Dendritic cell treated with granulocyte-macrophage colony-stimulating factor and Interleukin-4, amounts not matched to agents 40 ng/mL and 50 ng/mL, for 4 days (primary cell): Measurements from ENCODE around the gene WWOX.
"Not testable (repeated sequence)": the region's sequence is repeated elsewhere in the genome, so short reads cannot be mapped to it uniquely, and the experiment has no call there.

Source experiments
- H3K27ac Mint-ChIP-seq: one replicate; pipeline ENCODE4 v1.8.0; 2022; ENCODE audit warnings: mild to moderate bottlenecking, mixed read lengths
- H3K27me3 Mint-ChIP-seq: one replicate; pipeline ENCODE4 v1.8.0; 2022; ENCODE audit warnings: mild to moderate bottlenecking, mixed read lengths
- H3K36me3 Mint-ChIP-seq: one replicate; pipeline ENCODE4 v1.8.0; 2022; ENCODE audit warnings: low read depth, mixed read lengths
- H3K4me1 Mint-ChIP-seq: one replicate; pipeline ENCODE4 v1.8.0; 2022; ENCODE audit warnings: low read depth, mixed read lengths
- H3K4me3 Mint-ChIP-seq: one replicate; pipeline ENCODE4 v1.8.0; 2022; ENCODE audit warnings: mild to moderate bottlenecking, moderate library complexity, mixed read lengths
- H3K9me3 Mint-ChIP-seq: one replicate; pipeline ENCODE4 v1.8.0; 2022; ENCODE audit warnings: mixed read lengths
- intact Hi-C: fragments of 100-400 bp; cut with micrococcal nuclease; formaldehyde crosslinking; loops from one replicate; pipeline ENCODE4 v1.15.0; 2022

Gene WWOX

DNA sequence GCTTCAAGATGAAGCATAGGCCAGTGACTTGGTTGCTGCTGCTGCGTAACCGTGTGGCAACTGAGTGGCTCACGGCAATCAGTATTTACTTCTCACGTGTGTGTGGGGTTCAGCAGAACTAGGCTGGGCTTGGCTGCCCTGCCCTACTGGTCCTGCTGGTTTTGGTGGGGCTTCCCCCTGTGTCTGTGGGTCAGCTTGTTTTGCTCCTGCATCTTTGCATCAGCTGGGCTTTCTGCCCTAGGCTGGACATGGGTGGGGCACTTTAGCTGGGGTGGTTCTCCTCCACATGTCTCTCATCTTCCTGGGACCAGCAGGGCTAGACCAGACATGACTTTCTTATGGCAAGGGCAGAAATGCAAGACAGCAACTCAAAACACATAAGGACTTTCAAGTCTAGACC lies 950.6 kb downstream of the WWOX start:
- intact Hi-C loops, result no loop called here
- H3K27ac Mint-ChIP-seq, result no peak overlapping the region
- no peaks in the 10 kb centered on the region for H3K36me3 Mint-ChIP-seq
- no peak overlapping the region for H3K4me3 Mint-ChIP-seq
- H3K4me1 Mint-ChIP-seq, result peaks cover 4% of the 10 kb centered on the region
- H3K27me3 Mint-ChIP-seq, result peaks cover 2% of the 10 kb centered on the region
- H3K9me3 Mint-ChIP-seq, result no peaks in the 10 kb centered on the region

DNA sequence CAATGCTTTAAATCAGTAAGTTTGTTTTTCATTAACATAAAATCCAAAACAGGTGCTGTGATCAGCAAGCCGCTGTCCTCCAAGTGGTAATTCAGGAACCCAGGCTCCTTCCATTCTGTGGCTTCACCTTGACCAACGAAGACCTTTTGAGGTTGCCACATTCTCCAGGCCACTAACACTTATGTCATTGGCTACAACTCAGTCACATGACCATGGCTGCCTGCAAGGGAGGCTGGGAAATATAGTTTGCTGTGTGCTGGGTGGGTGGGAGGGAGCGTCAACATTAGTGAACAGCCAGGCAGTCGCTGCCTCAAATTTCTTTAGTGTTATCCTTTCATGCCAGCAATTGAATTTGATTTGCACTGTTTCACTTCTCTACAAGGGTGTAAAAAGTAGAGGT lies 951.9 kb downstream of the WWOX start:
- H3K27me3 Mint-ChIP-seq, result peaks cover 2% of the 10 kb centered on the region
- intact Hi-C loops, result no loop called here
- H3K4me3 Mint-ChIP-seq, result no peak overlapping the region
- peaks cover 4% of the 10 kb centered on the region for H3K4me1 Mint-ChIP-seq
- no peaks in the 10 kb centered on the region for H3K36me3 Mint-ChIP-seq
- no peaks in the 10 kb centered on the region for H3K9me3 Mint-ChIP-seq
- H3K27ac Mint-ChIP-seq, result no peak overlapping the region

DNA sequence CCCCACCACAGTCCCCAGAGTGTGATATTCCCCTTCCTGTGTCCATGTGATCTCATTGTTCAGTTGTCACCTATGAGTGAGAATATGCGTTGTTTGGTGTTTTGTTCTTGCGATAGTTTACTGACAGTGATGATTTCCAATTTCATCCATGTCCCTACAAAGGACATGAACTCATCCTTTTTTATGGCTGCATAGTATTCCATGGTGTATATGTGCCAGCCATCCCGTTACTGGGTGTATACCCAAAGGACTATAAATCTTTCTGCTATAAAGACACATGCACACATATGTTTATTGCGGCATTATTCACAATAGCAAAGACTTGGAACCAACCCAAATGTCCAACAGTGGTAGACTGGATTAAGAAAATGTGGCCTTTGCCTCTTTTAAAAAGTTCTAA lies 952.7 kb downstream of the WWOX start:
- H3K27me3 Mint-ChIP-seq, H3K9me3 Mint-ChIP-seq, H3K27ac Mint-ChIP-seq, H3K4me1 Mint-ChIP-seq, H3K4me3 Mint-ChIP-seq, H3K36me3 Mint-ChIP-seq, intact Hi-C loops: not testable (repeated sequence)

DNA sequence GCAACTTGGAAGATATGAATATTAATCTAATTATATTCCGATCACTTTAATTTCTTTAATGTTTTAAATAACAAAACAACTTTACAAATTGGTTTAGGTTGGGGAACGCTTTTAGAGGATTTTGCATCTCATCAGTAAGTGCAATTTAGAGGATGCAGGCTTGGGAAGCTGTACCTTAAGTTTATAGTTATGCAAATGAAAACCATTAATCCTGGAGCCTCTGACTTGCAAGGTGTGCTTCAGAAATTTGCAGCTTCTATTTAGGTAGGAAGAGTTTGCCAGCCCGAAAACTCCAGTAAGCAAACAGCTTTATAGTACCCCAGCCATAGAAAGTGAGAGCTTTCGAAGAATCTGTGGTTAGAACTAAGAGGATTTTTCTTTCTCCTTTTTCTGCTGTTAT lies 954.1 kb downstream of the WWOX start:
- intact Hi-C loops, result no loop called here
- peaks cover 4% of the 10 kb centered on the region for H3K4me1 Mint-ChIP-seq

DNA sequence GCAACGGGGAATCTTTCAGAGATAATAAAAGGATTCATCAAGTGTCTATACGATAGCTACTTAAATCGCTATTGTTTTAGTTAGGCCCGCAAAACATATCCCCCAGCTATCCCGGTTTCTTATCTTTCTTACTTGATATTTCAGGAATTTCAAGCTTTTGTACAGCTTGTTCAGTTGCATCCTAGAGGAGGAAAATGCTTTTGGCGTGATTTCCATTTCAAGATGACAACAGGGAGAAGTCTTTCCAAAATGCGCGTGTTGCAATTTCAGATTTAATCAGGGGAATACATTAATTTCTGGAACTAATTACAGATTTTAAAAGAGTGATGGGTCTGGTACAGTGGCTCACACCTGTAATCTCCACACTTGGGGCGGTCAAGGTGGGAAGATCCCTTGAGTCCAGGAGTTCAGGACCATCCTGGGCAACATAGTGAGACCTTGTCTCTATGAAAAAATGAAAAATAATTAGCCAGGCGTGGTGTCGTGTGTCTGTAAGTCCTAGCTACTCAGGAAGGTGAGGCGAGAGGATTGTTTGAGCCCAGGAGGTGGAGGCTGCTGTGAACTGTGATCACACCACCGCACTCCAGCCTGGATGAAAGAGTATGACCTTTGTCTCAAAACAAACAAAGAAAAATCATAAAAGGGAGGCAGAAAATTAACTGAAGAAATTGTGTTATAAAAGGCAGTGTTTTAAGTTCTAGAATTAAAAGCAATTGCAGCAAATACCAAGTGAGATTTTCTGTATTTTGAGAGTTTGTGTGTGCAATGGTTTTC lies 954.9 kb downstream of the WWOX start:
- Mint-ChIP-seq H3K9me3 (no peaks in the 10 kb centered on the region), H3K27me3 (peaks cover 2% of the 10 kb centered on the region), H3K4me1 (peaks cover 4% of the 10 kb centered on the region), H3K4me3 (no peak overlapping the region), H3K27ac (no peak overlapping the region), H3K36me3 (no peaks in the 10 kb centered on the region)
- intact Hi-C loops, result no loop called here

More for the DNA sequence above, 954.1 kb downstream of the WWOX start:
- Mint-ChIP-seq H3K4me3 (no peak overlapping the region), H3K9me3 (no peaks in the 10 kb centered on the region), H3K27ac (no peak overlapping the region), H3K27me3 (peaks cover 2% of the 10 kb centered on the region), H3K36me3 (no peaks in the 10 kb centered on the region)

DNA sequence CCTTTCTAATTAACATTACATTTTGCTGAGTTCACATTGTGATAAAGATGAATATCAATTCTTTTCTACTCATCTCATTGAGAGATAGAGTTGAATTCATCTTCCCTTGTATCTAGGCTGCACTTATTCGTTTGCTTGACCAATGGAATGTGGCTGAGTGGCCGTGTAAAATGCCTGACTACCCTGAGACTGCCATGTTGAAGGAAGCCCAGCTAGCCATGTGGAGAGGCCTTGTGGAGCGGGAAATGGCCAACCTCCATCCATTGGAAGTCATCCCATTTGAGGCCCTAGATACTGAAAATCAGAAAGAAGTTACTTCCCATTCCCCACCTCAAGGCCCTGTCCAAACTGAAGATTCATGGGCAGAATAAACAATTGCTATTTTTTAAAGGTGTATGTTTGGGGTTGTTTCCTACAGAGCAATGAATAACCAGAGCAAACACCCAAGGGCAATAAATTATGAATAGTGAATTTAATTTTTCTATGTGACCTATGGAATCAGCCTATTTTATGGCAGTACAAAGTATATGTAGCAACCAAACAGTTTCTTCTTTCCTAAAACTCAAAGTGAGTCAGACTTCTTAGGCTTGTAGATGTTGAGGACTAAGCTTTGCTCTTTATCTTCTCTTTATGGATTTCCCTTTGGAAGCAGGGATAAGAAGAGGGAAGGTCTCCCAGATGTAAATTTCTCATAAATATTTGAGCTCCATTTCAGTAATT lies 956.0 kb downstream of the WWOX start:
- no peaks in the 10 kb centered on the region for H3K4me1 Mint-ChIP-seq
- H3K27ac Mint-ChIP-seq, result no peak overlapping the region
- intact Hi-C loops, result no loop called here
- no peak overlapping the region for H3K4me3 Mint-ChIP-seq
- peaks cover 2% of the 10 kb centered on the region for H3K27me3 Mint-ChIP-seq
- H3K36me3 Mint-ChIP-seq, result no peaks in the 10 kb centered on the region
- no peaks in the 10 kb centered on the region for H3K9me3 Mint-ChIP-seq

DNA sequence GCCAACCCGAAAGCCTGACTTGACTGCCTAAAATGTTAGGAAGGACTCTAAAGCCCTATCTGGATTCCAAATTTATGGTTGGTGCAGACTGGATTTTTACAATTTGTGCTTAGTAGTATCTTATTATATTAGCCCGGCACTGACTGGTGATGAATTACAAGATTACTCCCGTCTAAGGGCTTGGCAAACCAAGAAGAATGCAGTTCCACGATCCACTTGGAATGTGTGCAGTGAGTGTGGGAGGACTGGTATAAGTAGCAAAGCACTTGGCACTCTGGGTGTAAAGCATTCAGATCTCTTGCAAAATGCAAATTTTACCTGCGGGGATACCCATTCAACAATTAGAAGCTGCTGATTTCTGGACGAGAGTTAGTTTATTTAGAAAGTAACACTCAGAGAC lies 961.7 kb downstream of the WWOX start:
- H3K4me1 Mint-ChIP-seq, result no peaks in the 10 kb centered on the region
- no peak overlapping the region for H3K4me3 Mint-ChIP-seq
- H3K27ac Mint-ChIP-seq, result no peak overlapping the region
- no peaks in the 10 kb centered on the region for H3K9me3 Mint-ChIP-seq
- no peaks in the 10 kb centered on the region for H3K36me3 Mint-ChIP-seq
- intact Hi-C loops, result no loop called here
- peaks cover 4% of the 10 kb centered on the region for H3K27me3 Mint-ChIP-seq

DNA sequence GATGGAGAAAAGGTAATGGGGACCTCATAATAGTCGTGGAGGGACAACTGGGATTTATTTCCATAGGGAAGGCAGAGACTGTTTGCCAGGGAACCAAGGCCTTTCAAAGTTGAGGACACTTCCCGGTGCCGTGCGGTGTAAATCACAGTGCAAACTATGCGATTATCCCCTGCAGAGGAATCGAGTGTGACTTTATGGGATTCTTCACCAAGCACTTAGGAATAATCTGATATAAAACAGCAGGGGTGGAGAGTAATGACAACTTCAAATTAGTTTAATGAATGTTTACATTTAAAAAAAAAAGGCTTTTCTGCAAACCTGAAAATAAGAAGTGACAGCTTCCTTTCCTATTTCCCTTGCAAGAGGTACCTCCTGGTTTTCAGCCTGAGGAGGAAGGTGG lies 962.9 kb downstream of the WWOX start:
- Mint-ChIP-seq H3K4me1 (no peaks in the 10 kb centered on the region), H3K4me3 (no peak overlapping the region), H3K9me3 (no peaks in the 10 kb centered on the region), H3K27me3 (peaks cover 4% of the 10 kb centered on the region), H3K36me3 (no peaks in the 10 kb centered on the region), H3K27ac (no peak overlapping the region)
- intact Hi-C loops, result no loop called here

DNA sequence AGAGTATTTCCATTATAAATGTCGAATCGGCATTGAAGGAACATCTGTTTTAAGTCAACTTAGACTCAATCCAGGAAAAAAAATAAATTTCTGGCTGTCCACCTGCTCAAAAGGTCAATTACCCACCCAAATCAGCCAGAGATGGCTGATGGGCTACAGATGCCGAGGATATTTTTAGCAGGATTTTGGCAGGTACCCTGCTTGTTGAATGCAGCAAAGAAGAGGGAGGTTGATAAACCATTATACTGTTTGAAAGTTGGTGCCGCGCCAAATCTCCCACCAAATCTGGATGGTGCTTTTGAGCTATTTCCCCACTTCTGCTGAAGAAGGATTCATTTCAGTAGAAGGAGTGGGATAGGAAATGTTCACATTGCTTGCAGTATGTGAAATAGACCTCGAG lies 963.4 kb downstream of the WWOX start:
- H3K27me3 Mint-ChIP-seq, result peaks cover 4% of the 10 kb centered on the region
- H3K4me1 Mint-ChIP-seq, result no peaks in the 10 kb centered on the region
- intact Hi-C loops, result no loop called here
- H3K27ac Mint-ChIP-seq, result no peak overlapping the region
- H3K36me3 Mint-ChIP-seq, result no peaks in the 10 kb centered on the region
- no peak overlapping the region for H3K4me3 Mint-ChIP-seq
- H3K9me3 Mint-ChIP-seq, result no peaks in the 10 kb centered on the region

DNA sequence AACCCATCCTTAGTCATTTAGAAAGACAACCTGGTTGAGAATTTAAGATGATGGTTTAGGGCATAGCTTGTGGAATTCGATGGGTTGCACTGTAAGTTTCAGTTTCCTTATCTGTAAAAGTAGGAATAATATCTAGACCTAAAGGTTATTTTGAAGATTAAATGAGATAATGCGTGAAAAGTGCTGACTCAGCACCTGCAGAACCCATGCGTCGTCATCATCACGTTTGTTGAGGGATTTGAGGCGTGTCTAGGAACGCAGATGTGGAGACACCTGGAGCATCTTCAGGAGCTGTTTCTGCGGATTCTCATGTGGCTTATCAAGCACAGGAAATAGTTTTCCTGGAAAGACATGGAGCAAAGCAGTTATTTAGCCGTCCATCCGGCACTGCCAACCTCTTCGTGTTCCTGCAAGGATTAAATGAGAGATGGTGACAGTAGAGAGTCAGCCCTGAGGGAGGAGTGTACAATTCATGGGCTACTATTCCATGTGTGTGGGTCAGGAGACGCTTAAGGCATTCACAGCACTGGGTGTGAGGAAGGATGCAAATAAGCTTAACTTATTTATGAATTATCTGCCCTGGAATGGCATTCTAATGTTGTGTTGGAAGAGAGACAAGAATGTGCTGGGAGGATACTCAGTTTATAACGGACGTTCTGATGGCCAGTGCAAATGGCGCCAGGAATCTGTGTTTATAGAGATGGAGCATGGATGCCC lies 965.0 kb downstream of the WWOX start:
- H3K27ac Mint-ChIP-seq, result no peak overlapping the region
- no peaks in the 10 kb centered on the region for H3K4me1 Mint-ChIP-seq
- H3K9me3 Mint-ChIP-seq, result no peaks in the 10 kb centered on the region
- H3K36me3 Mint-ChIP-seq, result no peaks in the 10 kb centered on the region
- intact Hi-C loops, result no loop called here
- H3K4me3 Mint-ChIP-seq, result no peak overlapping the region
- H3K27me3 Mint-ChIP-seq, result peaks cover 4% of the 10 kb centered on the region

DNA sequence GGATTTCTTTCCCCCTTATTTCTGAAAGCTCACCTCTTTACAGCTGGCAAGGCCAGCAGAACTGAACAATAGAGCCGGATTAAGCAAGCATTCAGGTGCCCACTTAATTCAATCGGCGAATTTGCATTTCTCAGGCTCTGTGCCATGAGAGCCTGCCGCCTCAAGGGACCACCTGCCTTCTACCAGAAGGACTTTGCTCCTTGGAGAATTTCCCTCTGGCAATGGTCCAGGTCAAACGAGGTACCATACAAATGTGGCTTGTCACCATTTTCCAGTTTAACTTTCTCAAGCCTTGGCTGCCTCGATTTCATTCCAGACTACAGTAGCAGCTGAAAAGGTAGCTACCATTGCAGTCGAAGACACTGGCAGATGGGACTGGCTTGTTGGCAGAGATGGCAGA lies 967.1 kb downstream of the WWOX start:
- no peak overlapping the region for H3K27ac Mint-ChIP-seq
- H3K4me3 Mint-ChIP-seq, result no peak overlapping the region
- intact Hi-C loops, result no loop called here
- H3K27me3 Mint-ChIP-seq, result peaks cover 6% of the 10 kb centered on the region
- no peaks in the 10 kb centered on the region for H3K9me3 Mint-ChIP-seq
- H3K36me3 Mint-ChIP-seq, result no peaks in the 10 kb centered on the region
- no peaks in the 10 kb centered on the region for H3K4me1 Mint-ChIP-seq

DNA sequence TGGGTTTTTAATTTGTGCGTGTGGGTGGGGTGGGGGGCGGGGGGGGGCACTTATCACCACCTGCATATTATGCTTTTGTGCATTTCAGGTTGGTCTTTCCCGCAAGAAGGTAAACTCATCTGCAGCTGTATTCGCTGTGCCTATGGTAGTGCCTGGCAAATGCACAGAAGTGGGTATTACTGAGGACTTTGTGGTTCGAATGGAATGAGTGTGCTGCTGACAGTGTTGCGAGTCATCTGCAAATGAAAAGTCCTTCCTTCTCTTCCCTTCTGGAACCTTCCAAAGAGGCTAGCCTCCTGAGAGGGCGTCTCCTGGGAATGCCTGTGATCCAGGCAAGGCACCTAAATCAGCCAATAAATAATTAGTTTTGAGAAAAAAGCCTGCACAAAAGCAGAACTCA lies 968.1 kb downstream of the WWOX start:
- Mint-ChIP-seq H3K27me3 (peaks cover 10% of the 10 kb centered on the region), H3K27ac (no peak overlapping the region), H3K9me3 (no peaks in the 10 kb centered on the region), H3K4me1 (no peaks in the 10 kb centered on the region), H3K36me3 (no peaks in the 10 kb centered on the region), H3K4me3 (no peak overlapping the region)
- intact Hi-C loops, result no loop called here

DNA sequence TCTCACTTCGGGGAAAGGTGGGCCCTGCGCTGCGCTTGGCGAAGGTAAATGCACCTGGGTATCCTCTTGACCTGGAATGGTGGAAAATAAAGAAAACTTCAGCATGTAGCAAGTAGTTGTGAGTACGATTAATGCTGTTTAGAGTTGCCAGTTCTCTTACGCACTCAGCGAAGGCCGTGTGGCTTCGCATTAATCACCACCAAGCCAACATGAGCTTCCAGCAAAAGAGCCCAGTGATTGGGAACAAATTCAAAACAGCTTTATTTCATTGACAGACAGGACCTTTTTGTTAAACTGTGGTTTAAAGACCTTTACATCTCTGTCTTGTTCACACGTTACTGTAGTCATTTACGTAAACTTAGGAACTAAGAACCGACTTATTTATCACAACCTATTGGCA lies 969.7 kb downstream of the WWOX start:
- Mint-ChIP-seq H3K4me3 (no peak overlapping the region), H3K9me3 (no peaks in the 10 kb centered on the region), H3K27me3 (peaks cover 13% of the 10 kb centered on the region), H3K4me1 (no peaks in the 10 kb centered on the region), H3K27ac (no peak overlapping the region), H3K36me3 (no peaks in the 10 kb centered on the region)
- intact Hi-C loops, result no loop called here

DNA sequence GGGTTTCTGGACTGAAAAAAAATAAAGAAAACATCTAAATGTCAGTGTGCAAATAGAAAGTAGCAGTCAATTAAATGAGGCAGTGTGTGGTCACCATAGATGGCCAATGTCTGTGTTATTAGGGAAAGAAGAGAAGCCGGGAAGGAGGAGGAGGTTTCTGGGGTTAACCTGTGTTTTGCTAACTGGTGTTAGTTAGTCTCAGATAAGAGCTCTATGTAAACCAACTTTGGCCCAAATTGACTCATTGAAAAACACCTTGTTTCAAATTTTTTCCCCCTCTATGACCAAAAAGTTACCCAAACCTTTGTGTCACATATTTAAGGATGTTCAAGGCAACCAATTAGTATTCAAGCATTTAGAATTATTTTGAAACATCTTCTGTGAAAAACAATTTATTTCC lies 970.2 kb downstream of the WWOX start:
- H3K4me1 Mint-ChIP-seq, result no peaks in the 10 kb centered on the region
- no peaks in the 10 kb centered on the region for H3K36me3 Mint-ChIP-seq
- no peaks in the 10 kb centered on the region for H3K9me3 Mint-ChIP-seq
- intact Hi-C loops, result no loop called here
- H3K27ac Mint-ChIP-seq, result no peak overlapping the region
- no peak overlapping the region for H3K4me3 Mint-ChIP-seq
- peaks cover 14% of the 10 kb centered on the region for H3K27me3 Mint-ChIP-seq
